GM18507 (cell line): ENCODE data around the gene SLC13A5.

Experiments
- DNase-seq: peaks from one replicate; pipeline ENCODE4 v3.0.0; 2011; ENCODE audit warnings: low read depth; ENCODE audit not compliant: insufficient read length; ENCODE audit errors: extremely low spot score
- FAIRE-seq: peaks from 2 replicates; lab custom pipeline; 2011; peaks lifted over from hg19 to GRCh38; lab: Jason Lieb, UNC

The SLC13A5 gene

DNA sequence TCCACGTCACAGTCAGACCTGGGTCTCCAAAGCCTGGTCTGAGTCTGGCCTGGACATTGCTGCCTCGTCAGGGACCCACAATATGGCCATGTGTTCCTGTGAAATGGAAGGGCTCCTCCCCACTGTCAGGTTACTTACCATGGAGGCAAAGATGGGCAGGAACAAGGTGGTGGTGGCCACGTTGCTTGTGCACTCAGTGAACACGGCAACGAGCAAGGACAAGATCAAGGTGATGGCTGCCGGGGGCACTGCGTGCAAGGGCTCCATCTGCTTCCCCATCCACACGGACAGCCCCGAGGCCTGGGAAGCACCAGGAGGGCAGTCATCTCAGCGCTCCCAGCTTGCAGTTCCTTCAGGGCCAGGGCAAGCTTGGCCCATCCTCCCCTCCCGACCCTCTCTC lies 22.5 kb downstream of the SLC13A5 start:
- no peak for FAIRE-seq
- no peak for DNase-seq

DNA sequence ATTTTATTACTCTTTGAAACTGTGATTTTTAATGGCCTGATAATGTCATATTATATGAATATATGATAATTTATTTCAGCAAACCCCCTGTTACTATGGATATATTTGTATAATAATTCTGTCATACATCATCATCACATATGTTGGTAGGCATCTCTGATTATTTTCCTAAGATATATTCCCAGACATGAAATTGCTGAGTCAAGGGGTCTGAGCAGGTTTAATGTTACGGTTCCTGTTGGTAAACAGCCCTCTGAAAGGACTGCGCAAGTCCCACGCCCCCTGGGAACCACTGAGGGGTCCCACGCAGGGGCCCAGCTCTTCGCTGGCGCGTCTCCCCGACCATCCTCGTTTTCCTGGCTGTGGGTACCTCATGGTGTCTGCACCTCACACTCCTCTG lies 24.2 kb downstream of the SLC13A5 start:
- DNase-seq (no peak), FAIRE-seq (no peak)

DNA sequence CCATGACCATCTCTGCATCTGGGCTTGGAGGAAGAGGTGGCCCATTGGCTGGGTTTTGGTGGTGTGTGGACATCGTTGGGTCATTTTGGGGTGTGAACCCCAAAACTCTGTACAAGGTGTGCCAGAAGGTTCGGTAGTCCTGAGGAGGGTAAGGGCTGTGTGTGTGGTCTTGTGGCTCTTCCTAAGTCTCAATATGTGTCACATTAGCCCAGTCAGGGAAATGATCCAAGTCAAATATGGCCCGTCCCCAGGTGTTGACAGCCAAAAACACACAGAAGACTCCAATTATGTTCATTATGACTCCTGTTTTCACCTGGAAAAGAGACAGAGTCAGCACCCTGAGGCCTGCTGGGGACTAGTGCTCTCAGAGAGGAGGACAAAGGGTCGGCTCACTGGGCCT lies 27.1 kb downstream of the SLC13A5 start:
- no peak for FAIRE-seq

DNA sequence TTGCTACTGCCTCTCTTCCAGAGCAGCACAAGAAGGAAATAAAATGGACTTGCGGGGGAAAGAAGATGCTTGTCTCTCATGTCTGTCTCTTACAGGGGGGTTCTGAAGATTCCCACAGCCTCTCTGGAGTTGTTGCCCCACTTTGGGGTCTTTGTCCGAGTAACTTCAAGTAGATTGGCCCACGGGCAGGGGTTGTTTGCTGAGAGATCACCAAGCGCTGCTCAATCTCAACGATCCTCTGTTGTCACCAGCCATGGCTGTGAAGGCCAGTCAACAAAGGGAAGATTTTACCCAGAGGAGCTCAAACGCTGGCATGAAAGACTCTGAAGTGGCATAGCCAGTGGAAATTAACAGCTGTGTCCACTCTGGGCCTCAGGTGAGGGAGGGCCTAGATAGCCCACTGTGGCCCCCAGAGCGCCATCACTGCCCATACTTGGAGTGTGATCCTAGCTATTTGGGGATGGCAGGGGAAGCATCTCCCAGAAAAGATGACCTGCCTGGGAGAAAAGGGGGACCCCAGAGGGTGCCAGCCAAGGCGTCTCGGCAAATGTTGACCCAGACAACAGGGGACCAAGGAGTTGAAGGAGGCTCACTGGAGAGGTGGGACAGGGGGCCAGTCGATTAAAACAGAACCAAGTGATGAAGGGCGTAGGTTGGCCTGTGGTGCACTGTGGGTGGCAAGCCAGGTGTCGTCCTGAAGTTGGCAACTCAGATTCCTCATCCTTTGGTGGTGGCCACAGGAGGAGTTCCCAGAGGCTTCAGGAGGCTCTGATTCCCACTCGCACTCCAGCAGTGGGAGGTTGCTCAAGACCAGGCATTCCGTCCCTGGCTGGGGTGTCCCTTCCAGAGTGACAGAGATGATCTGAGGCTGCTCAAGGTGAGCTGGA lies 28.0 kb downstream of the SLC13A5 start:
- no peak for FAIRE-seq
- DNase-seq = no peak

More for the DNA sequence above, 27.1 kb downstream of the SLC13A5 start:
- no peak for DNase-seq

DNA sequence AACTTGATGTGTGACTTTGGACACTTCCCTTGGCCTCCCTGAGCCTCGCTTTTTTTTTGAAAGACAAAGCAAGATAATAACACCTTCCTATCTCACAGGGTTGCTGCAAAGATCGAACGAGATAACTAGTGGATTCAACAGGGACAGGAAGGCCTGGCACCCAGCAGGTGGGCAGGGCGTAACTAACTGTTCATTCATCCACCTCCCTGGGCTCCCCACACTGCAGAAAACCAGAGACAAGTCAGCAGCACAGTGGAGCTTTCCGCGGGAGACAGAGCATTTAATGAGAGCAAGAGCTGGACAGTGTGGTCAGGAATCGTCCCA lies 28.7 kb downstream of the SLC13A5 start:
- no peak for FAIRE-seq
- no peak for DNase-seq

DNA sequence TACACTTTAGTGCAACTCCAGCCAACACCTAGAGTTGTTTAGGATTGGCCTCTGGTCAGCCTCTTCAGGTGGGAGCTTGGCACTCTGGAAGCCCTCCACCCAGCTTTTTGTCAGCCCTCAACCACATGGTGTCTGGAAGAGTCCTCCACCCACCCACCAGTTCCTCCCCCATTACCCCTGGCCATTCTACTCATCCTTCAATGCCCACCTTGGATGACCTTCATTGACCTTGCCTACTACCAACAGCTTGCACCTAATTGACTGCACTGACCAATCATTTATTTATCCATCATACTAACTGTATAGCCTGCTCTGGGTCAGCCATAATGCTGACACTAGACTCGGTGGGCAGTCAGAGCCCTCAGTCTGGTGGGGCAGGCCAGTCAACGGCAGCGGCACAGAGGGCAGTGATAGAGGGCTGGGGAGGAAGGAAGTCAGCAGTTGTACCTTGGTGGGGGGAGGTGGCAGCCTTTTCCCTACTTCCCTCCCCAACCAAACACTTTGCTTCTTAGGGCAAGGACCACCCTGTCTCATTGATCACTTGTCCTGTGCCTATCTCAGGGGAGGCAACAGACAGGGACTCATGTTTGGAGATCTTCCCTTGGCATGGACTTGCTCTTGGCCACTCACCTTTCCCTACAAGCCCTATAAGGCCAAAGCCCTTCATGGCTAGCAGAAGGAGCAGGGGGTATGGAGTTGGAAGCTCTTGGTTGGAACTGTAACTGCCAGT lies 29.3 kb downstream of the SLC13A5 start:
- FAIRE-seq = no peak

DNA sequence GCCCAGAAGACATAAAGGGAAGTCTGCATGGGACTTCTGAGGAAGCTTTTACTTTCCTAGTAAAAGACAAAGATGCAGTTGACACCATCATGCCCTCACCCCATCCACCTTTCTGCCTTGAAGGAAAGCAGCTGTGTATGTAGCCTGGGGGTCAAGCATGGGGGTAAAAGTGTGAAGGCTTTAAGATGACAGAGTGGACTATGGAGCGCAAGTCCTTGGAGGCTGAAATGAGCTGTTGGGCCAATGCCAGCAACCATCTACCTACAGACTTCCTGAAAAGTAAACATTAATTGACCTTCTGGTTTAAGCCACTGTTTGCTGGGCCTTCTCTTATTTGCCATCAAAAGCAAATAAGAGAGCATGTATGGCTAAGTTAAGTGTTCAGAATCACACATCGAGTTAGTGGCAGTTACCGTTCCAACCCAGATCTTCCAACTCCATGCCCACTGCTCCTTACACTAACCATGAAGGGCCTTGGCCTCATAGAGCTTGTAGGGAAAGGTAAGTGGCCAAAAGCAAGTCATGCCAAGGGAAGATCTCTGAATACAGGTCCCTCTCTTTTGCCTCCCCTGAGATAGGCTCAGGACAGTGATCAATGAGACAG lies 30.0 kb downstream of the SLC13A5 start:
- no peak for DNase-seq
- FAIRE-seq = no peak

More for the DNA sequence above, 29.3 kb downstream of the SLC13A5 start:
- DNase-seq = no peak

DNA sequence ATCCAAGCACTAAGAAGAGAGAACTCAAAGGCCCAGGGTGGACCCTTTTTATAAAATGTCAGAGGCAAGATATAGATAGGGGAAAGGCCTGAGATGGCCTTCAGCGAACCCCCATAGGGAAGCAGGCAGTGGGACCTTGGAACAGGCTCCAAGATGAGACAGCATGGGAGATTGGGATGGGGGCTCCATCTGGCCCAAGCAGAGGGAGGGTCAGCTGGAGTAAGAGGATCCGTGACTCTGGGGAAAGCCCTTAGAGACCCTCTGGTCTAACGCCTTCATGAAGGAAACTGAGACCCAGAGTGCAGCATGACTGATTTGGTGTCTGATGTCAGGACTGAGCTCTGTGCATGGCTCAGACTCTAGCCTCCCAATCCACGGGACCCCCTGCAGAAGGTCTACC lies 30.8 kb downstream of the SLC13A5 start:
- no peak for FAIRE-seq
- no peak for DNase-seq

DNA sequence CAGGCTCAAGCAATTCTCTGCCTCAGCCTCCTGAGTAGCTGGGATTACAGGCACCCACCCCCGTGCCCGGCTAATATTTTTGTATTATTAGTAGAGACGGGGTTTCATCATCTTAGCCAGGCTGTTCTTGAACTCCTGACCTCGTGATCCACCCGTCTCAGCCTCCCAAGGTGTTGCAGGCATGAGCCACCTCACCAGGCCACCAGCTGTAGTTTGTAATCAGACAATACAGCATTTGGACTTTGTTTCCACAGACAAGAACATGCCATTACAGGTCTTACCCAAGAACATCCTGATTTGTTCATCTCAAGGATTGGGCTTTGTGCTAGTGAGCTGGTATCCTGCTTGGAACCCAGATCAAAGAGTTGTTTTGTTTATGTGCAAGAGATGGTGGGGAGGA lies 31.5 kb downstream of the SLC13A5 start:
- DNase-seq (no peak), FAIRE-seq (no peak)

DNA sequence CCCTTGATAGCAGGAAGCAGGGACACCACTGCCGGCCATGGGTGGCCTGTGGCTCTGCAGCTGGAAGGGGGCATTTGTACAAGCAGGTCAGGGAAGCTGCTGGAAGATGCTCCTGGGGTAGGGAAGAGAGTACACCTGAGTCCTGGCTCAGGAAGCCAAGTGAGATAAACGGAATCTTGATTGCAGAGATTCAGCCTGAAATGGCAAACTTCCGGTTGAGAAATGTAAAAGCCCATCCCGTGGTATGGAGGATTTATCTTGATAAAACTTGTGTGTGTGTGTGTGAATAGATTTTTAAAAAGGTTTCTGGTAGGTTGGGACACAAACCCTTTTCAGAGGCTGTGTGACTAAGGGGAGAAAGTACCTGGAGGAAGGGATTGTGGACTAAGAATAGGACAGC lies 32.0 kb downstream of the SLC13A5 start:
- FAIRE-seq (no peak), DNase-seq (no peak)

DNA sequence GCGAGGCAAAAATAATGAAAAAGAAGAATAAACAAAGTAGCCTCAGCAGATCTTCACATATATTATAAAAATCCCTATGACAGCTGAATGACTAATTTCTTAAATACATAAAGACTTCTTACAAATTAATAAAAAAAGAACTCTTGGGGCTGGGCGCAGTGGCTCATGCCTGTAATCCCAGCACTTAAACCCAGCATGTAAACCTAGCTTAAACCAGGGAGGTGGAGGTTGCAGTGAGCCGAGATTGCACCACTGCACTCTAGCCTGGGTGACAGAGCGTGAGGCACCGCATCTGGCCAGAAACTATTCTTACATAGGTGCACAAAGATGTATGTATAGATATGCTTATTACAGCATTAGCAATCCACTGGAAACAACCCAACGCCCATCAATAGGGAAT lies 33.9 kb downstream of the SLC13A5 start:
- FAIRE-seq (no peak), DNase-seq (no peak)

DNA sequence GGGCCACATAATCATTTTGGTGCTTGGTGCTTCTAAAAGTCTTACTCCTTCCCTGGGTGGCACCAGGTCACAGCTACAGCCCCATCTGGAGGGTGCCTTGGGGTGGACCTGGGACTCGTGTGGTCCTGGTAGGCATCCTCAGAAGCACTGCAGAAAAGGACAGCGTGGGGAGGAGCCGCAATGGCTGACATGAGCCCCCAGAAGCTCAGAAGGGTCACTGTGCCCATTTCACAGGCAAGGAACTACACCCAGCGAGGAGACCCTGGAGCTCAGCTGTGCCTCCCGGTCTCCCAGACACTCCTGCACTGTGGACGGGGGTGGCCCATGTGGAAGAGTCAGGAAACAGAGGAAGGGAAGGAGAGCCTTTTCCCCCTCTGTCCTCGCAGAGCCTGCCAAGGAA lies 35.2 kb downstream of the SLC13A5 start:
- no peak for DNase-seq

DNA sequence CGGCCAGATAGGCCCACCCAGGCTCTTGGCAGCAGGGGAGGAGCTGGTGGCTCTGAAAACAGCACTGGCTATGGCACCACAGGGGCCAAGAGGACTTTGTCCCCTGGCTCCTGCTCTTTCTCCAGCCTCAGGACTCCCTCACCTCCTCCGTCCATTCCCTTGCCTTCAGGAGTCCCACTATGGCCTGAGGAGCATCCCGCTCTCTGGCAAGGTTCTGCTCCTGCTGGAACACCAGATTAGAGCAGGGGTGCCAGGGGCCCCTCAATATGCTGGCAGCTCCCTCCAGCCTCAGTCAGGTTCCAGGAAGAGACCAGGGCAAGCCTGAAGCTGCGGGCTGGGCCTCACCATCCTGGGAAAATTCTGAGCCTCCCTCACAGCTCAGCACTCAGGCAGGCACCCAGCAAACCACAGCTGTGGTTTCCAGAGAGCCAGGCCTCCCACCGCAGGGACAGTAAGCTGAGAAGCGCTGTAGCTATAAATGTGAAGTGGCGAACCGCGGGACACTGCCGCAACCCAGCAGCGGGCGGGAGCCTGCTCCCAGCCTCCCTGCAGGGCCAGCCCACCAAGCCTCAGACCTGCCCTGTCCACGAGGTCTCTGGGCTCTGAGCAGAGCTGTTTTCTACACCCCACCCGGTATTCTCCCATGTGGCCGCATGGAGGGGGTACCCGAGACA lies 35.9 kb downstream of the SLC13A5 start:
- FAIRE-seq = no peak
- DNase-seq = no peak

More for the DNA sequence above, 35.2 kb downstream of the SLC13A5 start:
- no peak for FAIRE-seq

DNA sequence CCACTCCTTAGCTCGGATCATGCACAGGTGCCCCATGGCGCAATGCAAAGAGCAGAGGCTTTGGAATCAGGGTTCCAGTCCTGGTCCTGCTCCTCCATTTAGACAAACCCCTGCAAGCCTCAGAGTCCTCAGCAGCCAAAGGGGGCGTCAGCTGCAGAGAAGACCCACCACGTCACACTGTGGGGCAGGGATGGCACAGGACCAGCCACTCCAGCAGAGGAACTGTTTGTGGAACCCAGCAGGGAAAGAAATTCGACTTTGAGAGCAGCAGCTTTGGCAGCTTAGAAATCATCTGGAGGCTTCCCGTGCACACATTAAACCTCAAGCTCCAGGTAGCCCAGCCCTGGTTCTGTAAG lies 36.4 kb downstream of the SLC13A5 start:
- FAIRE-seq = no peak
- no peak for DNase-seq

DNA sequence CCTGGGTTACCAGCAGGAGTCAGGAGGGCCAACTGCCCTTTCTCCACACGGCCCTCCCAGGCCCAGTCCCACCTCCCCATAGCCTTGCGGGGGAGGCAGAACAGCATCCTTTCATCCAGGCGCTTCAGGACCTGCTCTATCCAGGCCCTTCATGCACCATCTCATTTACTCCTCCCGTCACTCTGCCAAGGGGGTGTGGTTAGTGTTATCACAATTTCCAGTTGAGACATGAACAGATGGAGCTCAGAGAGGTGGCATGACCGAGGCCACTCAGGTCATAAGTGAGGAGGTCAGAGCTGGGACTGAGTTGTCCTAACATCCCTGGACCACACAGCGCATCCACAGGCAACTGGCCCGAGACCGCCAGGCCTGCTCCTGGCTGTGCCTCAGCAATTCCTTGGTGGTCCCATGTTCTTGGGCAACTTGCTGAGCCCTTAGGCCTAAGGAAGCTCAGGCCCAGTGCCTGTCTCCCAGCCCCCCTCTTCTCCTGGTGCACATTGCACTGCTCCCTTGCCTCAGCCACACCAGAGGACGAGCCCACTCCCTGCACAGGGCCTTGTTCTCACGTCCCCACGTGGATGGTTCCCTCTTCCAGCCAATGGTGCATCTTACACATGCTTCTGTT lies 37.9 kb downstream of the SLC13A5 start:
- no peak for FAIRE-seq
- no peak for DNase-seq

DNA sequence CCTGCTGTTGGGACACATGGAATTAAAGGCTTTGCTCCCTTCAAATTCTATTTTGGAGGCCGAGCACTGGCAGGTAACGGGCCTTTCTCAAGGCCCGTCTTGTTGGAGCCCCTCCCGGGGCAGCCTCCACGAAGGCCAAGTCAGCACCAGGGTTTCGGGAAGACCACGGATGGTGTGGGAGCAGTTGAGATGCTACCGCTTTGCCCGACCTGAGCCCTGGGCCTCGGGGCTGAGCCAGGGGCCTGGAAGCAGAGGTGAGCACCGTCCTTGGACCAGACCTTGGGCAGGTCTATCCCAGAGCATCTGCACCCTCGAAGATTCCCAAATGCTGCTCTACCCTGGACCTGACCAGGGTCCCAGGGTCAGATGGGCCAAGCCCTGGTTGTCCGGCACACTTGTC lies 38.6 kb downstream of the SLC13A5 start:
- FAIRE-seq = no peak

DNA sequence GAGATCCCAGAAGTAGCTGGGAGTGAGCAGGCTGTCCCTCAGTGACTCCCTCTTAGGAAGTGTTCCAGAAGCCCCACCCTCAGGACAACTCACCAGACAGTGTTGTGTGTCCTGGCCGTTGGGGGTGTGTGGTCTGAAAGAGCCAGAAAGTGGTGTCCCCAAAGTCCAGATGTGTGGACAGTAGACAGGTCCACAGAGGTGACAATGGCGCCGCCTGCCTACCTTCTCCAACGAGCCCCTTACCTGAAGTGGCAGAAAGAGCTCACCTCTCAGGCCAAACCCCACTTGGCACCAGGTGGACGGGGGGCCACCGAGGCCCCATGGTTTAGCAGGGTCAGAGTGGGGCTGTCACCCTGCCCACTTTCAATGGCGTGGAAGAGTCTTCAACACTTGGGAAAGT lies 41.7 kb downstream of the SLC13A5 start:
- DNase-seq (no peak), FAIRE-seq (no peak)

More for the DNA sequence above, 38.6 kb downstream of the SLC13A5 start:
- no peak for DNase-seq

DNA sequence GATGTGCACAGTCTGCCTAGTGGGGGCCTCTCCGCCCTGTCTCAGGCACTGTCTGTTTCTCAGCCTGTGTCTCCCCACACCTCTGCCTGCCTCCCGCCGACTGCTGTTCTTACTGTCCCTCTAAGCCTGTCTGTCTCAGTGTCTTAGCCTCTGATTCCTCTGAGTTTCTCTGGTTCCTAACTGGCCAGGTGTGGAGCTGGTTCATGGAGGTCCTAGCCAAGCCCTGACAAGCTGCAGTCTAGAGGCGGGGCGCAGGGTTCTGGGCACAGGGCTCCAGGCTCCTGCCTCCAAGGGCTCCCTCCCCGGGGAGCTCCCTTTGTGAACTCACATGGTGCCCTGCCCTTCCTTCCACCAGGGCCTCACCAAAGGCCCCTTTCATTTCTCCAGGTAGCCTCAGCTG lies 42.2 kb downstream of the SLC13A5 start:
- no peak for DNase-seq
- FAIRE-seq = no peak

DNA sequence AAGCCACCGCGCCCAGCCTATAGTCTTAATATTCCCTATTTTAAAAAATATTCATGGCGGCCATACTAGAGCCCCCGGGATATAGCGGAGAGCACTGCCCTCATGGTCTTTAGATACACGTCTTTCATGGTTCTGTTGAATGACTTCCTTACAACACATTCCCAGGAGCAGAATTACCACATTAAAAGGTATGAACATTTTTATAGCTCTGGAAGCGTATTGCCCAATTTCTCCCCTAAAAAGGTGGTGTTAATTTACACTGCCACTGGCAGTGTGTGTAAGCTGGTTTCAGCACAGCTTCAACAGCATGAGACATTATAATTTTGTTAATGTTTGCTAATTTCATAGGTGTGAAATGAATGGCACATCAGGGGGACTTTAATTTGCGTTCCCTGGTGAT lies 42.6 kb downstream of the SLC13A5 start:
- FAIRE-seq (no peak), DNase-seq (no peak)
